A549 (cell line): ENCODE data around the gene FGD2. TPM values are rescaled to one million over a fixed set of nuclear protein-coding genes. Genes with fewer than 3 reads are reported as not detected.
A peak's percentile ranks its signal among the peaks of the same experiment; 100 is the strongest.

Experiments
- ATAC-seq, 2 experiments: fragments of 200-7000 bp in 1 of 2; fragments of >200 bp in 1 of 2; cut with Nextera tagmentation in 1 of 2; cut with Tn5 transposase in 1 of 2; 3 replicates each; pipeline versions ENCODE4 v1.8.0 to v1.9.1; 2018 to 2020; ENCODE audit warnings: mild to moderate bottlenecking in 1 of 2, moderate library complexity in 1 of 2
- CTCF ChIA-PET: fragments of 300-600 bp; sonication (Branson Sonifier 250); formaldehyde crosslinking; extraction: SDS; loops from one replicate; lab custom pipeline; 2021; ENCODE audit warnings: antibody characterized with exemption, inconsistent platforms; lab: Yijun Ruan, JAX
- POLR2A ChIA-PET: fragments of 350-600 bp; formaldehyde crosslinking; extraction: SDS; loops from one replicate; lab custom pipeline; 2021; ENCODE audit warnings: antibody characterized with exemption, inconsistent platforms; lab: Yijun Ruan, JAX
- DNase-seq, 2 experiments: peaks; one replicate each; pipeline versions ENCODE4 v3.0.0 to v3.0.0-alpha.2; 2011 to 2016; ENCODE audit warnings: low read depth in 1 of 2, low spot score in 1 of 2
- FAIRE-seq: peaks from 2 replicates; lab custom pipeline; 2011; peaks lifted over from hg19 to GRCh38; lab: Jason Lieb, UNC
- H3K27ac ChIP-seq, 2 experiments: fragments of >200 bp; sonication (Bioruptor Twin); formaldehyde crosslinking; 3 replicates each; pipeline ENCODE4 v1.5.1; 2016 to 2017
- H3K4me1 ChIP-seq: fragments of >200 bp; sonication (Bioruptor Twin); formaldehyde crosslinking; 3 replicates; pipeline ENCODE4 v1.6.1; 2016
- H3K4me2 ChIP-seq: fragments of >200 bp; sonication (Bioruptor Twin); formaldehyde crosslinking; 3 replicates; pipeline ENCODE4 v1.6.1; 2016
- H3K4me3 ChIP-seq: fragments of >200 bp; sonication (Bioruptor Twin); formaldehyde crosslinking; 3 replicates; pipeline ENCODE4 v1.5.1; 2016
- H3K9me3 ChIP-seq: fragments of >200 bp; sonication (Bioruptor Twin); formaldehyde crosslinking; 3 replicates; pipeline ENCODE4 v1.6.1; 2016
- CBX2 ChIP-seq: fragments of 200-600 bp; sonication (generic); IDR thresholded peaks from 2 replicates; pipeline ENCODE4 v1.6.1; 2016; ENCODE audit warnings: low read depth, mild to moderate bottlenecking, borderline replicate concordance
- CEBPB ChIP-seq, 2 experiments: fragments of >200 bp in 1 of 2; sonication (Bioruptor Twin) in 1 of 2; formaldehyde crosslinking in 1 of 2; IDR thresholded peaks; 2 replicates each; pipeline ENCODE4 v1.6.1; 2012 to 2016
- EP300 ChIP-seq, 2 experiments: fragments of >200 bp; sonication (Bioruptor Twin); formaldehyde crosslinking; IDR thresholded peaks; 2 replicates in 1 of 2; 3 replicates in 1 of 2; pipeline ENCODE4 v1.6.1; 2016 to 2017
- FOXS1 ChIP-seq: fragments of 250-450 bp; sonication (Bioruptor Pico); IDR thresholded peaks from 2 replicates; pipeline ENCODE4 v1.5.0; 2020; ENCODE audit warnings: mild to moderate bottlenecking, moderate library complexity
- HDAC2 ChIP-seq: fragments of 200-600 bp; sonication (generic); IDR thresholded peaks from 2 replicates; pipeline ENCODE4 v1.6.1; 2016
- JUN ChIP-seq, 2 experiments: fragments of >200 bp; sonication (Bioruptor Twin); formaldehyde crosslinking; IDR thresholded peaks; 2 replicates in 1 of 2; 3 replicates in 1 of 2; pipeline ENCODE4 v1.6.1; 2016 to 2017
- JUNB ChIP-seq: fragments of >200 bp; sonication (Bioruptor Twin); formaldehyde crosslinking; IDR thresholded peaks from 2 replicates; pipeline ENCODE4 v1.6.1; 2016
- KDM1A ChIP-seq: fragments of 200-600 bp; sonication (generic); IDR thresholded peaks from 2 replicates; pipeline ENCODE4 v1.6.1; 2016; ENCODE audit warnings: low read depth, mild to moderate bottlenecking
- KDM5A ChIP-seq: fragments of 200-600 bp; sonication (generic); IDR thresholded peaks from 2 replicates; pipeline ENCODE4 v1.6.1; 2016; ENCODE audit warnings: antibody characterized with exemption, mild to moderate bottlenecking
- NPAS2 ChIP-seq: fragments of 250-450 bp; sonication (Bioruptor Pico); IDR thresholded peaks from 2 replicates; pipeline ENCODE4 v1.8.0; 2022; ENCODE audit warnings: mild to moderate bottlenecking, moderate library complexity, borderline replicate concordance
- PBX3 ChIP-seq: IDR thresholded peaks from 2 replicates; pipeline ENCODE4 v1.6.1; 2012
- PHF8 ChIP-seq: fragments of 200-600 bp; sonication (generic); IDR thresholded peaks from 2 replicates; pipeline ENCODE4 v1.6.1; 2016; ENCODE audit warnings: low read depth, mild to moderate bottlenecking, antibody characterized with exemption, moderate library complexity, borderline replicate concordance
- POLR2AphosphoS2 ChIP-seq: conservative IDR thresholded peaks from 2 replicates; pipeline ENCODE4 v1.6.1; 2012; ENCODE audit warnings: low read length, improper control_type of control experiment, inconsistent platforms
- RARB ChIP-seq: fragments of 250-450 bp; sonication (Bioruptor Pico); IDR thresholded peaks from 2 replicates; pipeline ENCODE4 v1.8.0; 2021; ENCODE audit warnings: mild to moderate bottlenecking, moderate library complexity
- RFX5 ChIP-seq: fragments of 450-650 bp; IDR thresholded peaks from 2 replicates; pipeline ENCODE4 v1.7.1; 2014; ENCODE audit warnings: antibody characterized with exemption, mild to moderate bottlenecking, moderate library complexity
- RNF2 ChIP-seq: fragments of 200-600 bp; sonication (generic); IDR thresholded peaks from 2 replicates; pipeline ENCODE4 v1.6.1; 2016; ENCODE audit warnings: low read depth, mild to moderate bottlenecking, antibody characterized with exemption, moderate library complexity, borderline replicate concordance
- SMC3 ChIP-seq: fragments of >200 bp; sonication (Bioruptor Twin); formaldehyde crosslinking; IDR thresholded peaks from 3 replicates; pipeline ENCODE4 v1.6.1; 2018; ENCODE audit warnings: inconsistent platforms
- TFCP2L1 ChIP-seq: fragments of 250-450 bp; sonication (Bioruptor Pico); IDR thresholded peaks from 2 replicates; pipeline ENCODE4 v1.5.0; 2021; ENCODE audit warnings: mild to moderate bottlenecking
- TP53 ChIP-seq: fragments of 250-450 bp; sonication (Bioruptor Pico); IDR thresholded peaks from 2 replicates; pipeline ENCODE4 v1.5.0; 2021; ENCODE audit warnings: mild to moderate bottlenecking, moderate library complexity
- WGBS: methylation state at CpG from one replicate; pipeline ENCODE4 v1.1.6; 2017; ENCODE audit errors: missing lambda C conversion rate; 5-methylcytosine and 5-hydroxymethylcytosine counted together
- polyA plus RNA-seq, 4 experiments: library from polyadenylated mRNA; depleted of rRNA in 3 of 4; stranded (reverse); fragments of >200 nt; fragmentation: RNase III in 1 of 4; extraction: RNeasy Plus Mini Kit Qiagen cat#74134 plus additional on column Dnase treatment in 1 of 4; gene quantifications; 2 replicates in 3 of 4; 3 replicates in 1 of 4; pipeline ENCODE4 v1.2.3, GENCODE V29; 2011 to 2017
- TF ChIP-seq, protein P1 (sequence below): fragments of >200 bp; sonication (Bioruptor Twin); formaldehyde crosslinking; IDR thresholded peaks from 3 replicates; pipeline ENCODE4 v1.6.1; 2016

Gene FGD2
- polyA plus RNA-seq, 2 of the 4 experiments (the other 2 are of a cell fraction), result not detected

DNA sequence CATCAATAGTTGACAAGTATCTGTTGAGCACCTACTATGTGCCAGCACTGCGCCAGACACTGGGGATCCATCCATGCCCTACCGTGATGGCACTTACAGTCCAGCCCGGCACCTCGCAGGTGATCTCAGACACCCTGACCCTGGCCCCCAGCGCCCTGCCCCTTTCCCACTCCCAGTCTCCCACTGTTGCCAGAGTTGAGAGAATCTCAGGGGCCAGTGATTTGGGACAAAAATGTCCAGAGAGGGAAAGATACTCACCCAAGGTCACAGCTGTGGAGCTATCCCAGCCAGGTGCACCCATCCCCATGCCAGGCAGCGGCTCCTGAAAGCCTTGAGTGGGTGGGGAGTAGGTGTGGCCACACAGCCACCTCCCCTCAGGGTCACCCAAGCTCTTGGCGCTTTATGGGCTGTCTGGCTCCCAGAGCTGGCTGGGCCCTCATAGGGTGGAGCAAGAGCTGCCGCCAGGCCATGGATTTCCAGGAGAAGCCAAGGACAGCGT lies 47.6 kb upstream of the FGD2 start:
- DNase-seq (no peak), FAIRE-seq (no peak), ATAC-seq (no peak)
- POLR2A ChIA-PET, result no interaction called here
- H3K4me1 ChIP-seq, result peaks cover 15% of the 10 kb centered on the region
- WGBS, result 83% methylated on average over 8 of the region's 9 CpGs
- H3K4me2 ChIP-seq, result no peak overlapping the region
- H3K27ac ChIP-seq, result no peak overlapping the region
- no peaks in the 10 kb centered on the region for H3K9me3 ChIP-seq
- TF ChIP-seq JUN (IDR thresholded peaks at IDR 0.05), result no peak
- no peak for TF ChIP-seq POLR2AphosphoS2
- TF ChIP-seq TFCP2L1, result no peak
- TF ChIP-seq FOXS1 (CRISPR knock-in tag), result no peak
- no peak for TF ChIP-seq KDM1A
- no peak for TF ChIP-seq TP53
- TF ChIP-seq RARB (CRISPR knock-in tag), result no peak
- TF ChIP-seq RFX5, result no peak
- TF ChIP-seq CBX2, result no peak
- TF ChIP-seq JUNB, result no peak
- no peak for TF ChIP-seq RNF2
- TF ChIP-seq NPAS2 (CRISPR knock-in tag), result no peak
- no peak for TF ChIP-seq EP300 (IDR thresholded peaks at IDR 0.05)
- no peak for TF ChIP-seq HDAC2
- no peak for TF ChIP-seq PBX3
- TF ChIP-seq CEBPB (IDR thresholded peaks at IDR 0.05), result no peak
- TF ChIP-seq, protein P1, sequence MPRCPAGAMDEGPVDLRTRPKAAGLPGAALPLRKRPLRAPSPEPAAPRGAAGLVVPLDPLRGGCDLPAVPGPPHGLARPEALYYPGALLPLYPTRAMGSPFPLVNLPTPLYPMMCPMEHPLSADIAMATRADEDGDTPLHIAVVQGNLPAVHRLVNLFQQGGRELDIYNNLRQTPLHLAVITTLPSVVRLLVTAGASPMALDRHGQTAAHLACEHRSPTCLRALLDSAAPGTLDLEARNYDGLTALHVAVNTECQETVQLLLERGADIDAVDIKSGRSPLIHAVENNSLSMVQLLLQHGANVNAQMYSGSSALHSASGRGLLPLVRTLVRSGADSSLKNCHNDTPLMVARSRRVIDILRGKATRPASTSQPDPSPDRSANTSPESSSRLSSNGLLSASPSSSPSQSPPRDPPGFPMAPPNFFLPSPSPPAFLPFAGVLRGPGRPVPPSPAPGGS, result no peak
- no peak for TF ChIP-seq PHF8
- no peak for TF ChIP-seq KDM5A
- CTCF ChIA-PET, result interaction anchor here (2.4 kb wide), 1 partner anchor 8 kb away, joined by 9 read pairs; no protein-coding TSS in a partner anchor
- no peak overlapping the region for H3K4me3 ChIP-seq

DNA sequence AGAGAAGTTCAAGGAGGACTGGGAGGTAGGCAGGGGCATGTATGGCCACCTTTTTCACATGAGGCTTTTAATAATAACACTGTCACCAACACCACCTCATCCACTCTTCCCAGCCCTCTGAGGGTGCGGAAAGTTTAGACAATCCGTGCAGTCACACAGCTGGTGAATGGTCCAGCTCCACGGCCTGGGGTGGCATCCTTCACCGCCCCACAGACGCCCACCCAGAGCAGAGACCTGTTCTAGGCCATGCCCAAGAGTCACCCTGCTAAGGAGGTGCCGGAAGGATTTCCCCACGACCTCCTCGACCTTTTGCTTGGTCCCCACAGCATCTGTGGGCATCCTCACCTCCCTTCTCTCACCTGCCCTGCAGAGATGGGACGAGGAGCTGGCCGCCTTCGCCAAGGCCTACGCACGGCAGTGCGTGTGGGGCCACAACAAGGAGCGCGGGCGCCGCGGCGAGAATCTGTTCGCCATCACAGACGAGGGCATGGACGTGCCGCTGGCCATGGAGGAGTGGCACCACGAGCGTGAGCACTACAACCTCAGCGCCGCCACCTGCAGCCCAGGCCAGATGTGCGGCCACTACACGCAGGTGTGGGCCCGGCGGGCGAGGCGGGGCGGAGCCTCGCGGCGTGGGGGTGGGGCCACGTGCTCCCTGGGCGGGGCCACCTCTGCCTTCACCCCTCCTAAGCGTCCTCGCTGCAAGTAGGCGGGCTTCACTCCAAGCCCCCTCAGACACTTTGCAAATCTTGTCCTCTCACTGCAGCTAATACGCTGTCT lies 46.5 kb upstream of the FGD2 start:
- 91% methylated on average over 18 of the region's 44 CpGs for WGBS

GRCh38 chr6:36959555-36960250 lies 45.8 kb upstream of the FGD2 start:
- no peak overlapping the region for H3K4me3 ChIP-seq
- 89% methylated on average over 13 of the region's 17 CpGs for WGBS
- POLR2A ChIA-PET, result interaction anchor here (0.6 to 1.5 kb wide), 2 partner anchors 26 to 206 kb away, joined by 3 read pairs; partner anchors contain the start of gene MTCH1
- no peaks in the 10 kb centered on the region for H3K9me3 ChIP-seq
- CTCF ChIA-PET, result interaction anchor here (0.7 kb wide), 2 partner anchors 46 to 1401 kb away, joined by 3 read pairs; no protein-coding TSS in a partner anchor
- peaks cover 15% of the 10 kb centered on the region for H3K4me1 ChIP-seq
- no peak for TF ChIP-seq RARB (CRISPR knock-in tag)
- 0 out of 2 replicates have a peak, but pooled peaks have one; percentile 2 for TF ChIP-seq JUNB
- no peak for TF ChIP-seq SMC3
- TF ChIP-seq, all 56 proteins: peak for 1
- H3K4me2 ChIP-seq, result peak overlapping the region; percentile 45; the same call in 2 of the 3 replicates
- FAIRE-seq (no peak), ATAC-seq (no peak), DNase-seq (no peak)
- peak overlapping the region in 1 of 2 experiments; percentile 77; a peak in 2 of 6 replicates for H3K27ac ChIP-seq

More for the DNA sequence above, 46.5 kb upstream of the FGD2 start:
- no peak overlapping the region for H3K4me2 ChIP-seq
- FAIRE-seq (no peak), ATAC-seq (no peak), DNase-seq (no peak)
- no peaks in the 10 kb centered on the region for H3K9me3 ChIP-seq
- POLR2A ChIA-PET, result no interaction called here
- no peak overlapping the region for H3K27ac ChIP-seq
- H3K4me3 ChIP-seq, result no peak overlapping the region
- H3K4me1 ChIP-seq, result peaks cover 15% of the 10 kb centered on the region
- TF ChIP-seq HDAC2, result no peak
- CTCF ChIA-PET, result no interaction called here
